ENCODE results near the gene CNBP.

The CNBP gene

GRCh38 chr3:129122412-129123011 is 61.2 kb downstream of the CNBP start:
- H3K4me2 ChIP-seq (ENCODE audit: low read depth, low read length, poor library complexity, severe bottlenecking): peak overlapping the region; percentile 44
- H3K9me2 ChIP-seq (replicated peaks; ENCODE audit: low read depth, low read length): no peaks in the 10 kb centered on the region
- H3F3A ChIP-seq (ENCODE audit: low read depth): peaks cover 15% of the 10 kb centered on the region
- TF ChIP-seq CTCF (conservative IDR thresholded peaks at IDR 0.05; ENCODE audit: low read length) (no peak), EZH2phosphoT487 (IDR thresholded peaks at IDR 0.05; ENCODE audit: borderline replicate concordance) (no peak)
- peaks cover 7% of the 10 kb centered on the region; the same call in 1 of the 2 replicates for H3K36me3 ChIP-seq (ENCODE audit: insufficient read depth, low read length)
- H3K4me3 ChIP-seq (ENCODE audit: low read length, poor library complexity, severe bottlenecking): no peak overlapping the region
- no peaks in the 10 kb centered on the region for H4K20me1 ChIP-seq (ENCODE audit: insufficient read depth, low read length, poor library complexity, severe bottlenecking)
- no peaks in the 10 kb centered on the region for H3K9me3 ChIP-seq (ENCODE audit: insufficient read depth, low read depth, low read length)
- H2AFZ ChIP-seq (ENCODE audit: low read length): no peak overlapping the region
- H3K9ac ChIP-seq (ENCODE audit: low read depth, low read length, poor library complexity, severe bottlenecking): no peak overlapping the region
- peaks cover 41% of the 10 kb centered on the region for H3K4me1 ChIP-seq (ENCODE audit: insufficient read depth, low read length, poor library complexity, severe bottlenecking)
- peaks cover 27% of the 10 kb centered on the region for H3K79me2 ChIP-seq (ENCODE audit: insufficient read depth, low read length)
- H3K27me3 ChIP-seq (ENCODE audit: insufficient read depth, low read length, poor library complexity, severe bottlenecking): no peaks in the 10 kb centered on the region

GRCh38 chr3:129121792-129122411 is 61.8 kb downstream of the CNBP start, which contains the start of gene RAB43:
Gene RAB43 (minus strand): TSS chr3:129121804. CDS start chr3:129121489, 315 bp downstream.
- Histone ChIP-seq H3K9ac (ENCODE audit: low read depth, low read length, poor library complexity, severe bottlenecking) (peak within 1 kb of the TSS; percentile 87), H3K36me3 (ENCODE audit: insufficient read depth, low read length) (peaks cover 1% of the 10 kb centered on the region; the same call in 1 of the 2 replicates), H4K20me1 (ENCODE audit: insufficient read depth, low read length, poor library complexity, severe bottlenecking) (peaks cover 5% of the 10 kb centered on the region), H3K4me1 (ENCODE audit: insufficient read depth, low read length, poor library complexity, severe bottlenecking) (peaks cover 46% of the 10 kb centered on the region), H3K9me3 (ENCODE audit: insufficient read depth, low read depth, low read length) (no peaks in the 10 kb centered on the region), H3K79me2 (ENCODE audit: insufficient read depth, low read length) (peaks cover 33% of the 10 kb centered on the region), H3K27me3 (ENCODE audit: insufficient read depth, low read length, poor library complexity, severe bottlenecking) (no peaks in the 10 kb centered on the region), H3F3A (ENCODE audit: low read depth) (peaks cover 15% of the 10 kb centered on the region), H3K9me2 (replicated peaks; ENCODE audit: low read depth, low read length) (no peaks in the 10 kb centered on the region), H3K4me3 (ENCODE audit: low read length, poor library complexity, severe bottlenecking) (peak within 1 kb of the TSS; percentile 80), H3K4me2 (ENCODE audit: low read depth, low read length, poor library complexity, severe bottlenecking) (peak within 1 kb of the TSS; percentile 77), H2AFZ (ENCODE audit: low read length) (peak within 1 kb of the TSS; percentile 57; the same call in 1 of the 2 replicates)
- TF ChIP-seq EZH2phosphoT487 (IDR thresholded peaks at IDR 0.05; ENCODE audit: borderline replicate concordance): no peak
- no peak for TF ChIP-seq CTCF (conservative IDR thresholded peaks at IDR 0.05; ENCODE audit: low read length)

DNA sequence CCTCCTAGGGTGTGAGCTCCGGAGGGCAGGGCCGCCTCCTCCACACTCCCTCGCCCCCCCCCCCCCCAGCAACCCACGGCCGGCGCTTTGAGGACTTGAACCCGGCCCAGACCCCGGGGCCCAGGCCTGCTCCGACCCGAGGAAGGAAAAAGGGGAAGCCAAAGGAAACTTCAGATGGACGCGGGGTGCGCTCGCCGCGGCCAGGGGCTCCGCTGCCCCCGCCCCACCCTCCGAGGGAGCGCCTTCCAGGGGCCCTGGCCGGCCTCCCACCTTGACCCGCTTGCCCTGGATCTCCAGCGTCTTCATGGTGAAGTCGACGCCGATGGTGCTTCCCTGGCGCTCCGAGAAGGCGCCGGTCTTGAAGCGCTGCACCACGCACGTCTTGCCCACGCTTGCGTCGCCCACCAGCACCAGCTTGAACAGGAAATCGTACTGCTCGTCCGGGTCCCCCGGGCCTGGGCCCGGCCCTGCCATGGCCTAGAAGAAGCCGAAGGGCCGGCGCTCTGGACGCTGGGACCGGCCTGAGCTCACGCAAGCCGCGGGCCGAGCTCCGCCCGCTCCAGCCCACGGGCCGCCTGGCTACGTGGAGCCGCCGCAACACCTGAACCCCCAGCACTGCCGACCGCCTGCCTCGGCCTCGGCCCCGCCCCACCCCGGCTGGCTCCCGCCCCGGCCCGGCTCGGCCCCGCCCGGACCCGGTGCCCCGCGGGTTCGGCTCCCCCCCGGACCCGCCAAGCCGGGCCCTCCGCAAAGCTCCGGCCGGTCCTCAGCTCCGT is 62.5 kb downstream of the CNBP start:
- Histone ChIP-seq H3K9me3 (ENCODE audit: insufficient read depth, low read depth, low read length) (no peaks in the 10 kb centered on the region), H3K27me3 (ENCODE audit: insufficient read depth, low read length, poor library complexity, severe bottlenecking) (no peaks in the 10 kb centered on the region), H3K4me3 (ENCODE audit: low read length, poor library complexity, severe bottlenecking) (peak overlapping the region; percentile 80), H4K20me1 (ENCODE audit: insufficient read depth, low read length, poor library complexity, severe bottlenecking) (peaks cover 5% of the 10 kb centered on the region), H3K9me2 (replicated peaks; ENCODE audit: low read depth, low read length) (no peaks in the 10 kb centered on the region), H3K79me2 (ENCODE audit: insufficient read depth, low read length) (peaks cover 38% of the 10 kb centered on the region), H3K4me2 (ENCODE audit: low read depth, low read length, poor library complexity, severe bottlenecking) (peak overlapping the region; percentile 77), H3K9ac (ENCODE audit: low read depth, low read length, poor library complexity, severe bottlenecking) (peak overlapping the region; percentile 87), H2AFZ (ENCODE audit: low read length) (peak overlapping the region; percentile 57; the same call in 1 of the 2 replicates), H3K4me1 (ENCODE audit: insufficient read depth, low read length, poor library complexity, severe bottlenecking) (peaks cover 52% of the 10 kb centered on the region), H3F3A (ENCODE audit: low read depth) (peaks cover 15% of the 10 kb centered on the region), H3K36me3 (ENCODE audit: insufficient read depth, low read length) (no peaks in the 10 kb centered on the region)
- TF ChIP-seq EZH2phosphoT487 (IDR thresholded peaks at IDR 0.05; ENCODE audit: borderline replicate concordance) (no peak), CTCF (conservative IDR thresholded peaks at IDR 0.05; ENCODE audit: low read length) (no peak)

Measured in Loucy (cell line).